ENCODE results near the gene CRACDL.
"Not testable (repeated sequence)": the region's sequence is repeated elsewhere in the genome, so short reads cannot be mapped to it uniquely, and the experiment has no call there.

Gene CRACDL

GRCh38 chr2:98771721-98772524, 164.1 kb downstream of the CRACDL start:
- DNase-seq = peak; percentile 38

- no peak for DNase-seq
These were observed 164.8 kb downstream of the CRACDL start for GRCh38 chr2:98771264-98771663.

GRCh38 chr2:98769784-98770183, 166.2 kb downstream of the CRACDL start:
- DNase-seq = peak; percentile 43

GRCh38 chr2:98769114-98769476, 166.9 kb downstream of the CRACDL start:
- no peak for DNase-seq

- no peak for DNase-seq
These were observed 167.5 kb downstream of the CRACDL start for GRCh38 chr2:98768384-98769113.

- no peak for DNase-seq
These were observed 171.5 kb downstream of the CRACDL start for GRCh38 chr2:98764499-98764898.

GRCh38 chr2:98763209-98763951, 172.6 kb downstream of the CRACDL start:
- DNase-seq = no peak

GRCh38 chr2:98761909-98762308, 174.1 kb downstream of the CRACDL start:
- no peak for DNase-seq

- peak; percentile 49 for DNase-seq
These were observed 174.7 kb downstream of the CRACDL start for GRCh38 chr2:98761267-98761781.

- DNase-seq = no peak
These were observed 176.0 kb downstream of the CRACDL start for GRCh38 chr2:98759827-98760625.

- DNase-seq = no peak
These were observed 176.7 kb downstream of the CRACDL start for GRCh38 chr2:98759338-98759737.

- DNase-seq = peak; percentile 51
These were observed 178.1 kb downstream of the CRACDL start for GRCh38 chr2:98757904-98758421.

- DNase-seq = no peak
These were observed 182.2 kb downstream of the CRACDL start for GRCh38 chr2:98753801-98754200.

GRCh38 chr2:98752711-98753110, 183.3 kb downstream of the CRACDL start:
- not testable (repeated sequence) for DNase-seq

GRCh38 chr2:98751748-98752147, 184.3 kb downstream of the CRACDL start:
- no peak for DNase-seq

- DNase-seq = no peak
These were observed 185.3 kb downstream of the CRACDL start for GRCh38 chr2:98750593-98751282.

GRCh38 chr2:98749066-98749450, 187.0 kb downstream of the CRACDL start:
- no peak for DNase-seq

- DNase-seq = no peak
These were observed 187.5 kb downstream of the CRACDL start for GRCh38 chr2:98748292-98749065.

GRCh38 chr2:98747888-98748287, 188.1 kb downstream of the CRACDL start:
- DNase-seq = no peak

GRCh38 chr2:98746426-98746825, 189.6 kb downstream of the CRACDL start:
- no peak for DNase-seq

GRCh38 chr2:98744595-98744994, 191.4 kb downstream of the CRACDL start:
- DNase-seq = no peak

Measured in T-helper 9 cell (primary cell).